Naive thymus-derived CD8-positive, alpha-beta T cell (primary cell): Measurements from ENCODE around the gene PACRG. TPM values are rescaled to one million over a fixed set of nuclear protein-coding genes. Genes with fewer than 3 reads are reported as not detected.

Experiments used
- ATAC-seq, 2 donors: fragments of 150-1000 bp; cut with Tn5 transposase in 1 of 2; sonication (Bioruptor Pico), chemical (Tn5 transposase) in 1 of 2; 1 replicate in 1 of 2; 2 replicates in 1 of 2; pipeline ENCODE4 v1.10.0; 2021; ENCODE audit warnings: mild to moderate bottlenecking in 2 of 2, moderate library complexity in 2 of 2
- POLR2A ChIA-PET: fragments of 350-600 bp; sonication (Branson Sonifier 250); formaldehyde crosslinking; loops from one replicate; lab custom pipeline; 2021; ENCODE audit warnings: antibody characterized with exemption; lab: Charles Lee
- DNase-seq, 10 donors: peaks; one replicate each; pipeline versions ENCODE4 v3.0.0 to v3.0.0-alpha.2; 2020 to 2022
- H3K27ac Mint-ChIP-seq, 10 donors: one replicate each; pipeline ENCODE4 v1.8.0; 2020 to 2022; ENCODE audit warnings: mild to moderate bottlenecking in 10 of 10, mixed read lengths in 10 of 10, moderate library complexity in 4 of 10, inconsistent platforms in 1 of 10
- H3K27me3 Mint-ChIP-seq, 5 donors: one replicate each; pipeline ENCODE4 v1.8.0; 2021 to 2022; ENCODE audit warnings: mixed read lengths in 5 of 5
- H3K36me3 Mint-ChIP-seq, 3 donors: one replicate each; pipeline ENCODE4 v1.8.0; 2020 to 2022; ENCODE audit warnings: mixed read lengths in 3 of 3, mild to moderate bottlenecking in 2 of 3, inconsistent platforms in 1 of 3
- H3K4me1 Mint-ChIP-seq, 4 donors: one replicate each; pipeline ENCODE4 v1.8.0; 2021 to 2022; ENCODE audit warnings: mixed read lengths in 4 of 4
- H3K4me3 Mint-ChIP-seq, 10 donors: one replicate each; pipeline ENCODE4 v1.8.0; 2020 to 2022; ENCODE audit warnings: mild to moderate bottlenecking in 10 of 10, mixed read lengths in 10 of 10, moderate library complexity in 6 of 10, inconsistent platforms in 1 of 10
- H3K9me3 Mint-ChIP-seq, 9 donors: one replicate each; pipeline ENCODE4 v1.8.0; 2020 to 2022; ENCODE audit warnings: mixed read lengths in 9 of 9, mild to moderate bottlenecking in 3 of 9, inconsistent platforms in 1 of 9, moderate library complexity in 1 of 9
- polyA plus RNA-seq, 3 donors: library from polyadenylated mRNA; unstranded; fragments of 300-500 nt; fragmentation: Illumina TruSeq; gene quantifications; one replicate each; pipeline ENCODE4 v1.2.3, GENCODE V29; 2021
- total RNA-seq, 8 experiments: library from RNA in 2 of 8; stranded (reverse) in 2 of 8; gene quantifications; one replicate each; pipeline ENCODE4 v1.2.3 and lab custom pipeline; 2021 to 2026

Gene PACRG
- total and polyA plus RNA-seq, 5 experiments from 2014 or later: 0.34 to 1.2 (median 0.83) TPM; not detected in 1

- H3K4me1 Mint-ChIP-seq: no peaks in the 10 kb centered on the region
- no peak overlapping the region for H3K27ac Mint-ChIP-seq
- POLR2A ChIA-PET: no interaction called here
- H3K36me3 Mint-ChIP-seq: peaks cover 0 to 30% (median 2%) of the 10 kb centered on the region in 3 donors
- ATAC-seq (no peak), DNase-seq (no peak)
- peaks cover 0 to 3% (median 0%) of the 10 kb centered on the region in 5 donors for H3K27me3 Mint-ChIP-seq
- H3K9me3 Mint-ChIP-seq: peaks cover 13 to 47% (median 24%) of the 10 kb centered on the region in 9 donors
- no peak overlapping the region for H3K4me3 Mint-ChIP-seq
Measured at GRCh38 chr6:162921062-162921461, 193.3 kb downstream of the PACRG start.

- Mint-ChIP-seq H3K4me1 (no peaks in the 10 kb centered on the region), H3K27ac (no peak overlapping the region), H3K36me3 (peaks cover 0 to 26% (median 5%) of the 10 kb centered on the region in 3 donors), H3K27me3 (peaks cover 0 to 3% (median 0%) of the 10 kb centered on the region in 5 donors), H3K4me3 (no peak overlapping the region), H3K9me3 (peaks cover 10 to 49% (median 29%) of the 10 kb centered on the region in 9 donors)
- DNase-seq (no peak), ATAC-seq (no peak)
- POLR2A ChIA-PET: no interaction called here
Measured at GRCh38 chr6:162921510-162922040, 193.8 kb downstream of the PACRG start.

DNA sequence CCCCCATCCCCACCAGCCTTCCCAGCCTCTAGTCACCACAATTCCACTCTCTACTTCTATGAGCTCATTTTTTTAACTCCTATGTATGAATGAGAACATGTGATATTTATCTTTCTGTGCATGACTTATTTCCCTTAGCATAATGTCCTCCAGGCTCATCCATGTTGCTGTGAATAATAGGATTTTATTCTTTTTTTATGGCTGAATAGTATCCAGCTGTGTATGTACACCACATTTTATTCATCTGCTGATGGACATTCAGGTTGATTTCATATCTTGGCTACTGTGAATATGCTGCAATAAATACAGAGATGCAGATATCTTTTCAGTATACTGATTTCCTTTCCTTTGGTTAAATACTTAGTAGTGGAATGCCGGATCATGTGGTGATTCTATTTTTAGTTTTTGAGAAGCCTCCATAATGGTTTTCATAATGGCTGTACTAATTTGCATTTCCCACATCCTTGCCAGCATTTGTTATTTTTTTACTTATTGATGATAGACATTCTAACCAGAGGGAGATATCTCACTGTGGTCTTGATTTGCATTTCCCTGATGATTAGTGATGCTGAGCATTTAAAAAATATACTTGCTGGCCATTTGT lies 194.9 kb downstream of the PACRG start:
- H3K4me3 Mint-ChIP-seq: no peak overlapping the region
- H3K9me3 Mint-ChIP-seq: peaks cover 14 to 55% (median 37%) of the 10 kb centered on the region in 9 donors
- DNase-seq (no peak), ATAC-seq (no peak)
- no peak overlapping the region for H3K27ac Mint-ChIP-seq
- H3K36me3 Mint-ChIP-seq: peaks cover 0 to 26% (median 5%) of the 10 kb centered on the region in 3 donors
- H3K4me1 Mint-ChIP-seq: no peaks in the 10 kb centered on the region
- H3K27me3 Mint-ChIP-seq: peaks cover 0 to 2% (median 0%) of the 10 kb centered on the region in 5 donors
- POLR2A ChIA-PET: no interaction called here

GRCh38 chr6:162934844-162935243 lies 207.1 kb downstream of the PACRG start:
- peaks cover 0 to 33% (median 8%) of the 10 kb centered on the region in 3 donors for H3K36me3 Mint-ChIP-seq

GRCh38 chr6:162940426-162940825 lies 212.7 kb downstream of the PACRG start:
- no peak for ATAC-seq
- Mint-ChIP-seq H3K4me3 (no peak overlapping the region), H3K27ac (no peak overlapping the region), H3K9me3 (peaks cover 10 to 70% (median 44%) of the 10 kb centered on the region in 9 donors), H3K4me1 (peaks cover 0 to 1% (median 0%) of the 10 kb centered on the region in 4 donors), H3K27me3 (peaks cover 0 to 2% (median 0%) of the 10 kb centered on the region in 5 donors), H3K36me3 (peaks cover 0 to 41% (median 2%) of the 10 kb centered on the region in 3 donors)
- no peak for DNase-seq
- POLR2A ChIA-PET: no interaction called here

More at GRCh38 chr6:162934844-162935243, 207.1 kb downstream of the PACRG start:
- Mint-ChIP-seq H3K4me1 (no peaks in the 10 kb centered on the region), H3K4me3 (no peak overlapping the region), H3K27ac (no peak overlapping the region), H3K27me3 (no peaks in the 10 kb centered on the region), H3K9me3 (peaks cover 17 to 79% (median 59%) of the 10 kb centered on the region in 9 donors)
- ATAC-seq (no peak), DNase-seq (no peak)
- POLR2A ChIA-PET: no interaction called here

DNA sequence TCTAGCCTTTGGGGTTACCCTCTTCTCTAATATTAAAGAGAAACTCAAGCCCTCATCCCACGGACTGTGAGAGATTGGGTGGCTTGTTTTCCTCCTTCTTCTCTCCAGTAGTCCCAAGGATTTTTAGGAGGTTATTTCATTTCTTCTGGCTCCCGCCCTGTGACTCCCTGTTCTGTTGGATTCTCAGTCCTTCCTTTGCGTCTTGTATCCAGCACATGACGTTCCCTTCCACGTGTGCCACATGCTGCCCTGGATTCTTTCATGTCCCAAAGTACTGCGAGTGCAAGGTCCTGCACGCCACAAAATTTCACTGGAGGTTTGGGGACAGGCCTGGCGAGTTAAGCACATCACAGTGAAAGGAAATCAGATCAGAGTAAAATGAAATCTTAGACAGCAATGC lies 213.4 kb downstream of the PACRG start:
- Mint-ChIP-seq H3K36me3 (peaks cover 0 to 34% (median 2%) of the 10 kb centered on the region in 3 donors), H3K27ac (no peak overlapping the region), H3K27me3 (peaks cover 0 to 2% (median 0%) of the 10 kb centered on the region in 5 donors), H3K4me1 (peaks cover 0 to 1% (median 0%) of the 10 kb centered on the region in 4 donors), H3K4me3 (no peak overlapping the region), H3K9me3 (peaks cover 4 to 70% (median 44%) of the 10 kb centered on the region in 9 donors)
- no peak for ATAC-seq
- DNase-seq: no peak
- POLR2A ChIA-PET: no interaction called here

DNA sequence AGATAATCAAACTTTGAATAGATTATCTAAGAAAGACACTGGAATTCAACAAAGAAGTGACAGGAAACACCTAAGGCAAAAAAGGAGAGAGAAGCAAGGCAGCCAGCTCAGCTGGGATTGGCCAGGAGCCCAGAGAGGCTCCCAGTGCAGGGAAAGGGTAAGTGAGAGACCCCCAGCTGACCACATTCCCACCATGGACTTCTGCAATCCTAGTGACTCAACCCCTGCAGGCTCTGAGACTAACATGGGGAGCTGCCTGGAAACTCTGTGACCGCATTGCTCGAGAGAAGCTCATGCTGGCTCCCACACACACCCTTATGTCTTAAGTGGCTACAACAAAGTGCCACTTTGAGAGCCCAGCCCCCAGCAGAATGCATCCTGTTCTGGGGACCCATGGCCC lies 215.1 kb downstream of the PACRG start:
- H3K4me1 Mint-ChIP-seq: peaks cover 0 to 1% (median 0%) of the 10 kb centered on the region in 4 donors
- DNase-seq: no peak
- H3K9me3 Mint-ChIP-seq: peaks cover 5 to 70% (median 50%) of the 10 kb centered on the region in 9 donors
- H3K4me3 Mint-ChIP-seq: no peak overlapping the region
- H3K36me3 Mint-ChIP-seq: peaks cover 0 to 31% (median 0%) of the 10 kb centered on the region in 3 donors
- peaks cover 0 to 2% (median 0%) of the 10 kb centered on the region in 5 donors for H3K27me3 Mint-ChIP-seq
- no peak overlapping the region for H3K27ac Mint-ChIP-seq
- no peak for ATAC-seq
- POLR2A ChIA-PET: no interaction called here

GRCh38 chr6:162943369-162943768 lies 215.6 kb downstream of the PACRG start:
- Mint-ChIP-seq H3K27ac (no peak overlapping the region), H3K9me3 (peaks cover 5 to 73% (median 48%) of the 10 kb centered on the region in 9 donors), H3K4me3 (no peak overlapping the region), H3K27me3 (peaks cover 0 to 2% (median 0%) of the 10 kb centered on the region in 5 donors), H3K36me3 (peaks cover 0 to 31% (median 0%) of the 10 kb centered on the region in 3 donors), H3K4me1 (peaks cover 0 to 1% (median 0%) of the 10 kb centered on the region in 4 donors)
- POLR2A ChIA-PET: no interaction called here
- no peak for DNase-seq
- ATAC-seq: no peak

GRCh38 chr6:162951164-162951743 lies 223.5 kb downstream of the PACRG start:
- ATAC-seq: no peak

GRCh38 chr6:162952423-162952822 lies 224.6 kb downstream of the PACRG start:
- H3K27me3 Mint-ChIP-seq: no peaks in the 10 kb centered on the region

More at GRCh38 chr6:162951164-162951743, 223.5 kb downstream of the PACRG start:
- POLR2A ChIA-PET: no interaction called here
- peaks cover 0 to 4% (median 3%) of the 10 kb centered on the region in 3 donors for H3K36me3 Mint-ChIP-seq
- DNase-seq: no peak
- H3K27me3 Mint-ChIP-seq: no peaks in the 10 kb centered on the region
- no peaks in the 10 kb centered on the region for H3K4me1 Mint-ChIP-seq
- H3K27ac Mint-ChIP-seq: no peak overlapping the region
- peaks cover 0 to 26% (median 8%) of the 10 kb centered on the region in 9 donors for H3K9me3 Mint-ChIP-seq
- H3K4me3 Mint-ChIP-seq: no peak overlapping the region

DNA sequence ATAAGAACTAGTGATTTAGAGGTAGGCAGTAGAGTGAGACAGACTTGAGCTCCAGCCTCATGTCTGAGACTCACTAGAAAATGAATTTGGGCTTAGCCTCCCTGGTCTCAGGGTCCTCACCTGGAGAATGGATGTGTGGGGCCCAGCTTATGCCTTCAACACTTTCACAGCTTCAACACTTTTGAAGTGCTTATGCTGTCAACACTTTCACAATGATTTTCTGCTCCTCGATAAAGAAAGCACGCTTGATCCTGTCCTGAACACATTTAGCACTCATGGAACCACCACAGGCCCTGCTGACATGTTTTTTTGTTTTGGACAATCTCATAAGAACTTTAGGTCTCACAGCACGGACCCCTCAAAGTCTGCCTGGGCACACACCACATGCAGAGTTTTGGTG lies 229.3 kb downstream of the PACRG start:
- DNase-seq (no peak), ATAC-seq (no peak)
- Mint-ChIP-seq H3K27ac (no peak overlapping the region), H3K27me3 (peaks cover 0 to 4% (median 0%) of the 10 kb centered on the region in 5 donors), H3K9me3 (peaks cover 0 to 27% (median 11%) of the 10 kb centered on the region in 9 donors), H3K4me1 (no peaks in the 10 kb centered on the region), H3K4me3 (no peak overlapping the region), H3K36me3 (peaks cover 0 to 29% (median 3%) of the 10 kb centered on the region in 3 donors)
- POLR2A ChIA-PET: no interaction called here

More at GRCh38 chr6:162952423-162952822, 224.6 kb downstream of the PACRG start:
- DNase-seq: no peak
- ATAC-seq: no peak
- H3K9me3 Mint-ChIP-seq: peaks cover 0 to 29% (median 10%) of the 10 kb centered on the region in 9 donors
- no peak overlapping the region for H3K4me3 Mint-ChIP-seq
- H3K27ac Mint-ChIP-seq: no peak overlapping the region
- peaks cover 0 to 14% (median 3%) of the 10 kb centered on the region in 3 donors for H3K36me3 Mint-ChIP-seq
- H3K4me1 Mint-ChIP-seq: no peaks in the 10 kb centered on the region
- POLR2A ChIA-PET: no interaction called here

DNA sequence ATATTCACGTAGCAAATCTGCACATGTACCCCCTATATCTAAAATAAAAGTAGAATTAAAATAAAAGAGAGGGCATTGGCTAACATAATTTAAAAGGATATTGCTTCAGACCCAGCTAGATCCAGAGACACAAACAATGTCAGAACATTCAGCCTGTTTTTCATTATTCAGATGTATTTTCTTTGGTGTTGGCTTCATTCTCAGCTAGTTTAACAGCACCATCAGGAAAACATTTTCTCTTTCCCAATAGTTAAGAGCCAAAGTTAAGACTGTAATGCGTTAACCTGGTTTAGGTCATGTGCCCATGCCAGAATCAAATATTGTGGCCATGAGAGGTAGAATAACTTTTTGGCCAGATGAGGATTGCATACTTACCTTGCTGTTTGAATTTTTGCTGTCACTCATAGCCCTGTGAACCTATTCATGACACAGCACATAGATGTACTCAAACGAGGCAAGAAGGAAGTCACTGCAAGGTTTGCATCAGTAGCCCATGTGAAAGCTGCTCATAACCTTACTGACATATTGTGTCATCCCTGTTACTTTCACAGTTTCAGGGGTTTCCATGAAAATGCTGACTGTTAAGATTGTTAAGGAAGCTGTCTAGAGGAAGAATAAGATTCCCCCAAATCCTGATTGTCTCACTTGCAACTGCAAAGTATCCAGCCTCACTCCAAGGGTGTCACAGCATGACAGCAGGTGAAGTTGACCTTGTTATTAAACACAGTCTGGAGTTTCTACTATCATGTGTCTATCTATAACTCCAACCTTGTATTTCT lies 233.1 kb downstream of the PACRG start:
- Mint-ChIP-seq H3K9me3 (peaks cover 0 to 40% (median 19%) of the 10 kb centered on the region in 9 donors), H3K36me3 (peaks cover 0 to 25% (median 0%) of the 10 kb centered on the region in 3 donors), H3K27me3 (peaks cover 0 to 4% (median 0%) of the 10 kb centered on the region in 5 donors), H3K4me3 (no peak overlapping the region), H3K4me1 (no peaks in the 10 kb centered on the region), H3K27ac (no peak overlapping the region)
- no peak for ATAC-seq
- POLR2A ChIA-PET: no interaction called here
- no peak for DNase-seq
